CD4-positive, alpha-beta T cell (primary cell): ENCODE measurements around the gene TMEM131L. TPM values are rescaled to one million over a fixed set of nuclear protein-coding genes. Genes with fewer than 3 reads are reported as not detected.
A peak's percentile ranks its signal among the peaks of the same experiment; 100 is the strongest.

ENCODE experiments used
- ATAC-seq: fragments of 200-7000 bp; cut with Tn5 transposase; one replicate; pipeline ENCODE4 v1.10.0; 2022; ENCODE audit warnings: mild to moderate bottlenecking; ENCODE audit not compliant: poor library complexity
- CTCF ChIA-PET: fragments of 350-600 bp; sonication (Branson Sonifier 250); formaldehyde crosslinking; loops from one replicate; lab custom pipeline; 2021; ENCODE audit warnings: antibody characterized with exemption, inconsistent platforms; lab: Charles Lee
- POLR2A ChIA-PET: fragments of 350-600 bp; sonication (Branson Sonifier 250); formaldehyde crosslinking; loops from one replicate; lab custom pipeline; 2021; ENCODE audit warnings: antibody characterized with exemption, inconsistent platforms; lab: Charles Lee
- DNase-seq, 14 experiments: peaks; one replicate each; pipeline ENCODE4 v3.0.0-alpha.2; 2013 to 2020; ENCODE audit warnings: mixed read lengths in 2 of 14
- H3K27ac ChIP-seq, 2 donors: one replicate each; pipeline versions ENCODE4 v1.5.1 to v1.7.0; 2013; ENCODE audit warnings: low read length in 2 of 2, low read depth in 1 of 2, mild to moderate bottlenecking in 1 of 2
- H3K27me3 ChIP-seq, 2 experiments: 1 replicate in 1 of 2; 2 replicates in 1 of 2; pipeline versions ENCODE4 v1.6.1 to v1.7.0; 2013; ENCODE audit warnings: low read length in 2 of 2, control low read depth in 1 of 2, mild to moderate bottlenecking in 1 of 2, moderate library complexity in 1 of 2; ENCODE audit not compliant: insufficient read depth in 2 of 2, control insufficient read depth in 1 of 2
- H3K36me3 ChIP-seq: one replicate; pipeline ENCODE4 v1.6.1; 2013; ENCODE audit warnings: low read length, control low read depth; ENCODE audit not compliant: insufficient read depth
- H3K4me1 ChIP-seq: one replicate; pipeline ENCODE4 v1.6.1; 2013; ENCODE audit warnings: low read length, control low read depth; ENCODE audit not compliant: insufficient read depth
- H3K4me3 ChIP-seq: one replicate; pipeline ENCODE4 v1.5.1; 2013; ENCODE audit warnings: mild to moderate bottlenecking, low read length, moderate library complexity
- H3K9me3 ChIP-seq, 2 experiments: 1 replicate in 1 of 2; 2 replicates in 1 of 2; pipeline versions ENCODE4 v1.6.1 to v1.7.0; 2013; ENCODE audit warnings: low read length in 2 of 2, mild to moderate bottlenecking in 2 of 2, control low read depth in 1 of 2, moderate library complexity in 1 of 2; ENCODE audit not compliant: control insufficient read depth in 1 of 2, insufficient read depth in 1 of 2
- H3K27ac Mint-ChIP-seq: one replicate; pipeline ENCODE4 v1.8.0; 2020; ENCODE audit warnings: mixed read lengths
- H3K27me3 Mint-ChIP-seq: one replicate; pipeline ENCODE4 v1.8.0; 2021; ENCODE audit warnings: mixed read lengths
- H3K36me3 Mint-ChIP-seq: one replicate; pipeline ENCODE4 v1.8.0; 2021; ENCODE audit warnings: low read depth, mixed read lengths
- H3K4me1 Mint-ChIP-seq: one replicate; pipeline ENCODE4 v1.8.0; 2021; ENCODE audit warnings: low read depth, mixed read lengths
- H3K4me3 Mint-ChIP-seq: one replicate; pipeline ENCODE4 v1.8.0; 2020; ENCODE audit warnings: mild to moderate bottlenecking, mixed read lengths
- H3K9me3 Mint-ChIP-seq: one replicate; pipeline ENCODE4 v1.8.0; 2020; ENCODE audit warnings: mixed read lengths
- CTCF ChIP-seq: fragments of 200-600 bp; IDR thresholded peaks from one replicate; pipeline ENCODE4 v1.8.0; 2022; ENCODE audit warnings: antibody characterized with exemption, mild to moderate bottlenecking
- intact Hi-C, 2 experiments: fragments of 100-400 bp; cut with DNase I in 1 of 2; cut with micrococcal nuclease in 1 of 2; formaldehyde crosslinking; loops; one replicate each; pipeline versions ENCODE4 v1.15.1 to v1.9.0; 2023 to 2025; cut with DNase I, micrococcal nuclease
- total RNA-seq, 174 experiments: library from RNA in 2 of 174; stranded (reverse) in 2 of 174; gene quantifications; one replicate each; pipeline ENCODE4 v1.2.3 and lab custom pipeline; 2021 to 2026

Gene TMEM131L
- total RNA-seq, 2 experiments from 2014 or later, result 101 to 106 TPM

- Histone ChIP-seq H3K27ac (no peak overlapping the region), H3K4me1 (peaks cover 3% of the 10 kb centered on the region), H3K9me3 (peaks cover 0 to 3% of the 10 kb centered on the region in 2 experiments), H3K36me3 (peaks cover 33% of the 10 kb centered on the region), H3K27me3 (no peaks in the 10 kb centered on the region), H3K4me3 (no peak overlapping the region)
- Mint-ChIP-seq H3K4me1 (peaks cover 11% of the 10 kb centered on the region), H3K36me3 (peaks cover 43% of the 10 kb centered on the region), H3K4me3 (no peak overlapping the region), H3K27ac (no peak overlapping the region), H3K9me3 (no peaks in the 10 kb centered on the region), H3K27me3 (no peaks in the 10 kb centered on the region)
- ChIA-PET CTCF (interaction anchor here (0.7 kb wide), 1 partner anchor 1110 kb away, joined by 3 read pairs; no protein-coding TSS in a partner anchor), POLR2A (no interaction called here)
- ATAC-seq, result no peak
- no peak for TF ChIP-seq CTCF
- no peak for DNase-seq
- intact Hi-C loops, result no loop called here
Observed at GRCh38 chr4:153638999-153639398, 172.8 kb downstream of the TMEM131L start.

GRCh38 chr4:153639833-153640802 lies 174.0 kb downstream of the TMEM131L start:
- no peak for ATAC-seq
- H3K27me3 Mint-ChIP-seq, result no peaks in the 10 kb centered on the region
- CTCF ChIA-PET, result interaction anchor here (0.7 kb wide), 1 partner anchor 9 kb away, joined by 3 read pairs; no protein-coding TSS in a partner anchor
- peaks cover 3% of the 10 kb centered on the region for H3K4me1 ChIP-seq
- peaks cover 11% of the 10 kb centered on the region for H3K4me1 Mint-ChIP-seq
- H3K36me3 Mint-ChIP-seq, result peaks cover 32% of the 10 kb centered on the region
- no peak overlapping the region for H3K27ac ChIP-seq
- H3K27me3 ChIP-seq, result no peaks in the 10 kb centered on the region
- peaks cover 0 to 3% of the 10 kb centered on the region in 2 experiments for H3K9me3 ChIP-seq
- DNase-seq, result no peak
- no peak overlapping the region for H3K4me3 ChIP-seq
- peak overlapping the region; percentile 8 for H3K27ac Mint-ChIP-seq
- no peak overlapping the region for H3K4me3 Mint-ChIP-seq
- H3K36me3 ChIP-seq, result peaks cover 22% of the 10 kb centered on the region
- intact Hi-C loops, result loop anchor here (5.0 to 10.0 kb wide), 2 partner anchors 495 to 558 kb away; no protein-coding TSS in a partner anchor
- POLR2A ChIA-PET, result no interaction called here
- no peaks in the 10 kb centered on the region for H3K9me3 Mint-ChIP-seq
- TF ChIP-seq CTCF, result no peak

DNA sequence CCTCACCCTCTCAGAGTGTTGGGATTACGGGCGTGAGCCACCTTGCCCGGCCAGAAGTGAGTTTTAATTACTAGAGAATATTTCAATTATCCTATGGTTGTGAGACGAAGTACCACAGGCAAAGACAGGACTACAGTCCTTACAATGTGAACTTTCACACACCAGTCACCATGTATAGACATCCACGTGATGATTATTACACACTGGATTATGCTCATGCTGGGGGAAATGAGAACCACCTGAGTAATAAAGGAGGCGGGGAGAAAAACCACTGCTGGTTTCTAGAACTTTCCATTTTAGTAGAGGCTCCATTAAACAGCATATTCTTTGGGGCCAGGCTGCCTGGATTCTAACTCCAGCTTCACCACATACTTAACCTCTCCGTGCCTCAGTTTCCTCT lies 175.4 kb downstream of the TMEM131L start:
- CTCF ChIA-PET, result no interaction called here
- Histone ChIP-seq H3K36me3 (peaks cover 8% of the 10 kb centered on the region), H3K27me3 (no peaks in the 10 kb centered on the region), H3K4me1 (peaks cover 3% of the 10 kb centered on the region), H3K4me3 (no peak overlapping the region), H3K9me3 (peaks cover 0 to 3% of the 10 kb centered on the region in 2 experiments), H3K27ac (no peak overlapping the region)
- Mint-ChIP-seq H3K27me3 (no peaks in the 10 kb centered on the region), H3K4me1 (peaks cover 11% of the 10 kb centered on the region), H3K9me3 (no peaks in the 10 kb centered on the region), H3K36me3 (peaks cover 18% of the 10 kb centered on the region), H3K4me3 (no peak overlapping the region), H3K27ac (no peak overlapping the region)
- no peak for ATAC-seq
- intact Hi-C loops, result loop anchor here (5.0 to 10.0 kb wide), 2 partner anchors 497 to 559 kb away; no protein-coding TSS in a partner anchor
- no peak for DNase-seq
- no peak for TF ChIP-seq CTCF
- POLR2A ChIA-PET, result no interaction called here
